Esophagus muscularis mucosa (tissue), 4 donors: ENCODE results near the gene RRM1. TPM values are rescaled to one million over a fixed set of nuclear protein-coding genes. Genes with fewer than 3 reads are reported as not detected.
"Not testable (repeated sequence)": the region's sequence is repeated elsewhere in the genome, so short reads cannot be mapped to it uniquely, and the experiment has no call there.

ENCODE experiments used
- DNase-seq: peaks from one replicate; pipeline ENCODE4 v3.0.0-alpha.2; 2017; ENCODE audit errors: extremely low spot score
- H3K27ac ChIP-seq, 4 donors: fragments of 200-600 bp; sonication (generic); replicated peaks in 1 of 4; 1 replicate in 3 of 4; 2 replicates in 1 of 4; pipeline ENCODE4 v1.5.1; 2016 to 2019; ENCODE audit warnings: mild to moderate bottlenecking in 1 of 4
- H3K27me3 ChIP-seq, 4 donors: fragments of 200-600 bp; sonication (generic); one replicate each; pipeline versions ENCODE4 v1.5.1 to v1.6.0; 2016 to 2019
- H3K36me3 ChIP-seq, 4 donors: fragments of 200-600 bp; sonication (generic); one replicate each; pipeline ENCODE4 v1.5.1; 2016 to 2019
- H3K4me1 ChIP-seq, 4 donors: fragments of 200-600 bp; sonication (generic); one replicate each; pipeline ENCODE4 v1.5.1; 2016 to 2019
- H3K4me3 ChIP-seq, 4 donors: fragments of 200-600 bp; sonication (generic); 1 replicate in 2 of 4; 2 replicates in 2 of 4; pipeline ENCODE4 v1.5.1; 2016 to 2019; ENCODE audit warnings: mild to moderate bottlenecking in 4 of 4, moderate library complexity in 1 of 4
- H3K9me3 ChIP-seq, 4 donors: fragments of 200-600 bp; sonication (generic); 1 replicate in 3 of 4; 2 replicates in 1 of 4; pipeline ENCODE4 v1.5.1; 2016 to 2019
- CTCF ChIP-seq, 3 experiments: fragments of 200-600 bp in 2 of 3; fragments of 450-650 bp in 1 of 3; sonication (generic) in 2 of 3; IDR thresholded peaks; one replicate each; pipeline ENCODE4 v1.5.1; 2017 to 2019; ENCODE audit warnings: antibody characterized with exemption in 3 of 3, mild to moderate bottlenecking in 2 of 3, moderate library complexity in 1 of 3
- EP300 ChIP-seq: sonication (generic); formaldehyde crosslinking; IDR thresholded peaks from one replicate; pipeline ENCODE4 v1.6.1; 2017; ENCODE audit warnings: antibody characterized with exemption
- POLR2A ChIP-seq: fragments of 450-650 bp; IDR thresholded peaks from one replicate; pipeline ENCODE4 v1.6.1; 2017; ENCODE audit warnings: antibody characterized with exemption, moderate library complexity, mild to moderate bottlenecking, low read depth
- POLR2AphosphoS5 ChIP-seq, 2 donors: sonication (generic); formaldehyde crosslinking; IDR thresholded peaks; one replicate each; pipeline ENCODE4 v1.6.1; 2017; ENCODE audit warnings: antibody characterized with exemption in 2 of 2
- WGBS: methylation state at CpG from one replicate; pipeline ENCODE4 v1.1.5; 2018; 5-methylcytosine and 5-hydroxymethylcytosine counted together
- intact Hi-C: fragments of 100-400 bp; cut with DNase I; formaldehyde crosslinking; loops from one replicate; pipeline ENCODE4 v1.15.1; 2023
- total RNA-seq, 4 donors: library from RNA; depleted of rRNA; stranded (reverse); fragments of >200 nt; gene quantifications; one replicate each; pipeline versions ENCODE4 v1.1.0 to v1.2.1, GENCODE V29; 2016

Gene RRM1
- total RNA-seq, 4 donors from 2014 or later = 26.6 to 44.0 (median 41.0) TPM

- no peak for DNase-seq
- intact Hi-C loops = no loop called here
- Histone ChIP-seq H3K27me3 (no peaks in the 10 kb centered on the region), H3K4me3 (no peak overlapping the region), H3K36me3 (peaks cover 52 to 92% (median 74%) of the 10 kb centered on the region in 4 donors), H3K9me3 (no peaks in the 10 kb centered on the region), H3K4me1 (no peaks in the 10 kb centered on the region), H3K27ac (no peak overlapping the region)
- TF ChIP-seq POLR2A = no peak
- no peak for TF ChIP-seq EP300
- TF ChIP-seq POLR2AphosphoS5 (IDR thresholded peaks at IDR 0.05) = no peak
- WGBS = 91% methylated on average over 6 of the region's 6 CpGs
Observed at GRCh38 chr11:4125141-4125540, 30.5 kb downstream of the RRM1 start.

DNA sequence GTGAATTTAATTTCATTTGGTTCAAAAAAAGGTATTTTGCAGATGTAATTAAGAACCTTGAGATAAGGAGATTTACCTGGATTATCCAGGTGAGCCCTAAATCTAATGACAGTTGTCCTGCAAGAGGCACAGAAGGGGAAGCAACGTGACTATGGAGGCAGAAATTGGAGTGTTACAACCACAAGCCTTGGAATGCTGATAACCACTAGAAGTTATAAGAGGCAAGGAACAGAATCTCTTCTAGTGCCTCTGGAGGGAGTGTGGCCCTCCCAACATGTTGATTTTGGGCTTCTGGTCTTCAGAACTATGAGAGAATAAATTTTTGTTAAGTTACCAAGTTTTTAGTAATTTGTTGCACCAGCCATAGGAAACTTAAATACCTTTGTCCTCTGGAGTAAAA lies 32.8 kb downstream of the RRM1 start:
- no peak for DNase-seq
- Histone ChIP-seq H3K27me3 (no peaks in the 10 kb centered on the region), H3K27ac (no peak overlapping the region), H3K9me3 (no peaks in the 10 kb centered on the region), H3K4me3 (no peak overlapping the region), H3K4me1 (no peaks in the 10 kb centered on the region), H3K36me3 (peaks cover 42 to 92% (median 65%) of the 10 kb centered on the region in 4 donors)
- TF ChIP-seq CTCF (IDR thresholded peaks at IDR 0.05) = no peak
- TF ChIP-seq EP300 = no peak
- no peak for TF ChIP-seq POLR2AphosphoS5 (IDR thresholded peaks at IDR 0.05)
- no peak for TF ChIP-seq POLR2A
- 100% methylated on average over 1 of the region's 1 CpG for WGBS
- intact Hi-C loops = no loop called here

- intact Hi-C loops, DNase-seq, H3K9me3 ChIP-seq, H3K4me1 ChIP-seq, H3K27ac ChIP-seq, H3K27me3 ChIP-seq, H3K4me3 ChIP-seq: not testable (repeated sequence)
- H3K36me3 ChIP-seq = peaks cover 43 to 92% (median 62%) of the 10 kb centered on the region in 4 donors
- WGBS = 95% methylated on average over 4 of the region's 4 CpGs
Observed at GRCh38 chr11:4130219-4130618, 35.6 kb downstream of the RRM1 start.

- intact Hi-C loops = no loop called here
- no peak overlapping the region for H3K4me3 ChIP-seq
Observed at GRCh38 chr11:4134806-4135205, 40.2 kb downstream of the RRM1 start.

GRCh38 chr11:4138497-4138896 lies 43.9 kb downstream of the RRM1 start:
- WGBS = 92% methylated on average over 1 of the region's 1 CpG

More at GRCh38 chr11:4134806-4135205, 40.2 kb downstream of the RRM1 start:
- Histone ChIP-seq H3K4me1 (no peaks in the 10 kb centered on the region), H3K36me3 (peaks cover 38 to 85% (median 65%) of the 10 kb centered on the region in 4 donors), H3K9me3 (peaks cover 0 to 4% (median 0%) of the 10 kb centered on the region in 4 donors), H3K27me3 (no peaks in the 10 kb centered on the region), H3K27ac (no peak overlapping the region)
- no peak for TF ChIP-seq CTCF (IDR thresholded peaks at IDR 0.05)
- no peak for TF ChIP-seq EP300
- TF ChIP-seq POLR2A = no peak
- no peak for TF ChIP-seq POLR2AphosphoS5 (IDR thresholded peaks at IDR 0.05)
- no peak for DNase-seq

More at GRCh38 chr11:4138497-4138896, 43.9 kb downstream of the RRM1 start:
- no peak for DNase-seq
- intact Hi-C loops = no loop called here
- H3K9me3 ChIP-seq = peaks cover 0 to 10% (median 0%) of the 10 kb centered on the region in 4 donors
- no peaks in the 10 kb centered on the region for H3K27me3 ChIP-seq
- H3K36me3 ChIP-seq = peaks cover 29 to 68% (median 54%) of the 10 kb centered on the region in 4 donors
- H3K4me3 ChIP-seq = no peak overlapping the region
- H3K4me1 ChIP-seq = no peaks in the 10 kb centered on the region
- TF ChIP-seq EP300 = no peak
- TF ChIP-seq POLR2A = no peak
- TF ChIP-seq POLR2AphosphoS5 (IDR thresholded peaks at IDR 0.05) = no peak
- no peak for TF ChIP-seq CTCF (IDR thresholded peaks at IDR 0.05)
- no peak overlapping the region for H3K27ac ChIP-seq
